Right ventricle myocardium inferior (tissue), 1 donor: ENCODE results near the gene TFG. TPM values are rescaled to one million over a fixed set of nuclear protein-coding genes. Genes with fewer than 3 reads are reported as not detected.
A peak's percentile ranks its signal among the peaks of the same experiment; 100 is the strongest.

ENCODE experiments used
- ATAC-seq: fragments of 200-7000 bp; cut with Tn5 transposase; one replicate; pipeline ENCODE4 v1.9.1; 2020; ENCODE audit warnings: mild to moderate bottlenecking, moderate library complexity
- DNase-seq: peaks from one replicate; pipeline ENCODE4 v3.0.0; 2021; ENCODE audit errors: missing footprints
- intact Hi-C: fragments of 100-400 bp; cut with DNase I; formaldehyde crosslinking; loops from one replicate; pipeline ENCODE4 v1.11.0; 2022
- total RNA-seq: library from RNA; stranded (reverse); fragmentation: NEBNext Ultra II Directional; extraction: Animal tissue kit (Norgen Biotek cat#: 25700); gene quantifications from one replicate; pipeline ENCODE4 v1.2.1, GENCODE V29; 2021
- donor health status: DM: no; HTN: yes; CAD: no; lungs with severe emphysema.

The TFG gene
- total RNA-seq, 1 donor from 2014 or later = 104 TPM

DNA sequence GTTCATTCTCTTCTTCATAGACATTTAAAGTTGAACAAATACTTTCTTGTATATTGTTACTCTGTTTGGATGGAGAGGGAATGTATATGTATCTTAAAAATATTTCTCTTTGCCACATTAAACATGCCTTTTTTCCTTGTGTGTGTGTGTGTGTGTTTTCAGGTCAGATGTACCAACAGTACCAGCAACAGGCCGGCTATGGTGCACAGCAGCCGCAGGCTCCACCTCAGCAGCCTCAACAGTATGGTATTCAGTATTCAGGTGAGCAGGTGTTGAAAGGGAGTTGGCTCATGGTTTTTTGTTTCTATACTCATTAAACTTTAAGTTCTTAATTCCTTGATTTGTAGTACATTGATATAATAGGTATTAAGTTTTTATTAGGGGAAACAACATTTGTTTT lies 35.4 kb downstream of the TFG start:
- intact Hi-C loops = no loop called here
- DNase-seq (no peak), ATAC-seq (no peak)

DNA sequence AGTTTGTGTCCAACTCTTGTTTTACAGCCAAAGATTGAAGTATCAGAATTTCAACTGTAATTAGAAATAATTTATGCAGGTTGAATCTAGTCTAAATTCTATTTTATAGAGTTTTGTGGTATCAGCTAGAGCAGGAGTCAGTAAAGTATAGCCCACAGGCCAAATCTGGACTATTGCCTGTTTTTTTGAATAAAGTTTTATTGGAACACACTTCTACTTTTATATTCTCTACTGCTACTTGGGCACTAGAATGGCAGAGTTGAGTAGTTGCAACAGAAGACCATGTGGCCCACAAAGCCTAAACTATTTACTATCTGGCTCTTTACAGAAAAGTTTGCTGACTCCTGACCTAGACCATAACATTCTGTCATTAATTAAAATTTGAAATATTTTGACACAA lies 36.3 kb downstream of the TFG start:
- intact Hi-C loops = no loop called here
- no peak for ATAC-seq
- no peak for DNase-seq

DNA sequence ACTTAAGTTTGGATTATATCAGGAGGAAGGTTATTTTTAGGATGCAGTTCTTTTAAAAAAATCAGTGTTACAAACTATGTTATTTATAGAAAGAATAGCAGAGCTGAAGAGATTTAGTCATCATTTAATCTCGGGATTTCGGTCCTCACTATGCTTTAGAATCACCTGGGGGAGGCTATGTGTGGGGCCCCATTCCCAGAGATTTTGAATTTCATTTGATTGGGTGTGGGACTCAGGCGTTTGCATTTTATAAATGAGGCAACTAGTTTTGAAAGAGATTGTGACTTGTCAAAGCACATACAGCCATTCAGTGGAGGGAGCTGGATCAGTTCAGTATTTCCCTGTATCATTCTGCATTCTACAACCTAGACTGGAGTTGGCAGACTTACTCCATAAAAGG lies 36.8 kb downstream of the TFG start:
- ATAC-seq (no peak), DNase-seq (no peak)
- intact Hi-C loops = no loop called here

DNA sequence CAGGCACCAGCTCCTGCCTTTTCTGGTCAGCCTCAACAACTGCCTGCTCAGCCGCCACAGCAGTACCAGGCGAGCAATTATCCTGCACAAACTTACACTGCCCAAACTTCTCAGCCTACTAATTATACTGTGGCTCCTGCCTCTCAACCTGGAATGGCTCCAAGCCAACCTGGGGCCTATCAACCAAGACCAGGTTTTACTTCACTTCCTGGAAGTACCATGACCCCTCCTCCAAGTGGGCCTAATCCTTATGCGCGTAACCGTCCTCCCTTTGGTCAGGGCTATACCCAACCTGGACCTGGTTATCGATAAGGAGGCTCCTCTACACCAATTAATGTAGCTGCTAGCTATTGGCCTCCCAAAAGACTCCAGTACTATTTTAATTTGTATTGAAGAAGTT lies 38.9 kb downstream of the TFG start:
- ATAC-seq = no peak
- intact Hi-C loops = no loop called here

DNA sequence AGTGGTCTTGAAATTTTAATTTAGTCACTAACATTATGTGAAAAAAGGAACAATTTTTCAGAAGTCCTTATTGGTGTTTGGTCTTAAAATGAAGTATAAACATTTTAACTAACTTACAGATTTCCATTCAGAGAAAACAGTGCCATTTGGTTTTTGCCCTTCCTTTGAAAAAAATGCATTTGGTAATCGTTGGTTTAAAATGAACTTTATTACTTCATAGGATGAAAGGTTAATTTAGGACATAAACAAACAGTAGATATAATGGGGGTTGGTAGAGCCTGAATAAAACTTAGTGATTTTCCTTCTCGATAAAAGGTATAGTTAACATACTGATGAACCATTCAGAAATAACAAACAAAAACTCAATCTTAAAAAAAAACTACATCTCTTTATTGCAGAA lies 39.7 kb downstream of the TFG start:
- no peak for DNase-seq
- ATAC-seq = no peak
- intact Hi-C loops = no loop called here

More for the DNA sequence above, 38.9 kb downstream of the TFG start:
- DNase-seq = no peak

DNA sequence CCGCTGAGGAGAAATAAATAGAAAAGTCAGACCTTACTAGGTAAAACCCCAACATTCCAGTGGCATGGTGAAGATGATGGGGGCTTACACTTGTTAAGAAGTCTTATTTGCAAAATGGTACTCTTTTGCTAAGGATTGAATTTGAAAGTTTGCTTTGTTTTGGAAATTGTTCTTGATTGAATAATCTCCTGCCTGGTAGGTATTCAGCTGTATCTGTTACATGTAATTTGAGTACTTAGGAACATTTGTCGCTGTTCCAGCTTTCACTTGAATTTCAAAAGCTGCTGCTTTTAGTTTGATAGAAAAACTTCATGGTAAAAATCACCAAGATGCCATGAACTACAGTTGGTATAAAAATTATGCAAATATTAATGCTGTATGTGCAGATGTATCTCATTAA lies 44.6 kb downstream of the TFG start:
- ATAC-seq (no peak), DNase-seq (no peak)
- intact Hi-C loops = loop anchor here (5.0 kb wide), 1 partner anchor 37 kb away; no protein-coding TSS in a partner anchor

DNA sequence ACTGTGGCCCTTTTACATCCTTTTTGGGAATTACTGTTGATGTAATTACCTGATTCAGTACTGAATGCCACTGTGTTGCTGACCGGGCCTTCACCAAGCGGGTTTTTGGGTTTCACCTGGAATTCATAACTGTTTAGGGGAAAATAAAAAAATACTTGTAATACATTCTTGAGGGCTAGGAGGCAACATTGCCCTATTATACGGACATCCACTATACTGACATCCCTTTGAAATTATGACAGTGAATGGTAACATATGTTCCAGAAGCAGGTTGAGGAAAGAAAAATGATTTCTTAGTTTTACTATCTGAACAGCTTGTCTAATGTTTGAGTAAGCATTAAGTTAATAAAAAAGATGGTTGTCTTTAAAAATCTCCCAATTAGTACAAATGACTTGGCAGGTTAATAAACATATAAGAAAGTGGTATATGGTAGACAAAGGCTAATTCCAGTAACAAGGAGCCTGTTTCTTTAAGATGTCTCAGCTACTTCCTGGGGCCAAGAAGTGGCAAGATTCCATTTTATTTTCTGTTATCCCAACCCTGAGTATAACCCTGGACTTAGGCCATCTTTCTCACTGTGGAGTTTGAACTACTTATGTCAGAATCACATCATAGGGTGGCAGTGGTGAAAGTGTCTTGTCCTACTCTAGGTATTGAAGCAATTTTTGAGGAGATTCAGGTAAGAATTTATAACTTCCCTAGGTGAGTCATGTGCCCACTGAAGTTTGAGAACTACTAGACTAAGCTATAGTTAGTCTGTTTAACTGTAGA lies 45.5 kb downstream of the TFG start:
- ATAC-seq = peak; percentile 47
- intact Hi-C loops = loop anchor here (5.0 kb wide), 1 partner anchor 37 kb away; no protein-coding TSS in a partner anchor
- no peak for DNase-seq

DNA sequence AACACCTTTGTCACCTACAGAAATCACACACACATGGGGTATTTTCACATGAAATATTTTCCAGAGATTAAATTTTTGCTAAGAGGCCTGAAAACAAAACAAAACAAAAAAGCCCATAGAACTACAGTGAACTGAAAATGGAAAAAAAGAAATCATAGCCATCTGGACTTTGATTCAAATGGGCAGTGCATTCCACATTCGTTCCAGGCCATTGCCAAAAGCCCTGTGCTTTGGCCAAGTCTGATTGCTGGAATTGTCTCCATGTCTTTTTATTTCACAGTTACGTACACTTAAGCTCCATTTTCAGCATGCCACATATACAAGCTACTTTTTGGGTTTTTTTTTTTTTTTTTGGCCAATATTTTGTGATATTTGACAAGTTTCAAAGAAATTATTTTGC lies 47.1 kb downstream of the TFG start:
- DNase-seq (no peak), ATAC-seq (peak; percentile 47)
- intact Hi-C loops = no loop called here

DNA sequence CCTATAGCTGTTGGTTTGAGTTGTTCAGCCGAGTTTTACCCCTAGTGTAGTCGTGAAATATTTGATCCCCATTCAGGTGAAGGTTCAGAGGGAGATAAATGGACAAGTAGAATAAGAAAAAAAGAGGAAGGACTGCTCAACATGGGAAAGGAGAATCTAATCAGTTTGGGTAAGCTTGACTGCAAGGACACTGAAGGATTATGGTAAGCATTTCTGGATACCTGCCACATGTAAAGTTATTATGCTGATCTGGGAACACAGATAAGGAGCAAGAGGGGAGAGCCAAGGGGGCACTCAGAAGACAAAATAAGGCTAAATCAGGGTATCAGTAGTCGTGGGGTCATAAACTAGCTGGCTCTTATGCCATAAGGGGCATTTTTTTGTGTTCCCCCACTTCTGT lies 49.9 kb downstream of the TFG start:
- ATAC-seq (no peak), DNase-seq (no peak)
- intact Hi-C loops = no loop called here

DNA sequence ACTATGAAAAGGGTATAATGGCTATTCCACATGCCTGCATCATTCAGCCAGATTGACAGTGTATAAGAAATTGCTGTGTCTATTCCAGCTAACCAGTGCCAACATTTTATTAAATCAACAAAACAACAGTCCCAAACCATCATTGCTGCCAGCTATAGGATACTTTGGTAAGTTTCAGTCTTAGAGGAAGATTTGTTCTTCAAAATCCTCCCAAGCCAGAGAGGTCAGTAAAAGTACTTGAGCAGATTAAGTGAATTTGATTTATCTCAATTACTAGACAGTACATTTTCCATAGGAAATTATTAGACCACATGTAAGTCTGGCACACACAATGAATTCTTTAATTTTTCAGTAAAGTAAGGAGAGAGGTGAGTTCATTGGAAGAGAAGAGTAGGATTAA lies 50.7 kb downstream of the TFG start:
- DNase-seq = no peak
- intact Hi-C loops = no loop called here
- no peak for ATAC-seq

DNA sequence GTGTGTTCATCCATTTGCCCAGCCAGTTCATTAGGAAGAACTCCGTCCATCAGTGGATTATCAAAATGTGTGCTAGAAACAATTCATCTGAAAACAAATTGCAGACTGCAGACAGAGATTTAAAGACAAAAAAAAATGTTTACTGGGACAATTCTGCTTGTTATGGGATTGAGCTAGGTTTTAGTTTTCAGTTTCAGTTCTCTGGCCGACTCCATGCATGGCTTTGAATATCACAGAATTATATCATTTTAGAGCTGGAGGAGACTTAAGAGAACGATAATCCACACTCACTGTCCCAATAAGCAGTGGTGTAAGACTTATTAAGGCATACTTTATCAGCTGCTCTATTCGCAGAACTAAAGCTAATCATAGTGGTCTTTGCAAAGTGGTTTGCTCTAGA lies 51.1 kb downstream of the TFG start:
- DNase-seq = no peak
- no peak for ATAC-seq

DNA sequence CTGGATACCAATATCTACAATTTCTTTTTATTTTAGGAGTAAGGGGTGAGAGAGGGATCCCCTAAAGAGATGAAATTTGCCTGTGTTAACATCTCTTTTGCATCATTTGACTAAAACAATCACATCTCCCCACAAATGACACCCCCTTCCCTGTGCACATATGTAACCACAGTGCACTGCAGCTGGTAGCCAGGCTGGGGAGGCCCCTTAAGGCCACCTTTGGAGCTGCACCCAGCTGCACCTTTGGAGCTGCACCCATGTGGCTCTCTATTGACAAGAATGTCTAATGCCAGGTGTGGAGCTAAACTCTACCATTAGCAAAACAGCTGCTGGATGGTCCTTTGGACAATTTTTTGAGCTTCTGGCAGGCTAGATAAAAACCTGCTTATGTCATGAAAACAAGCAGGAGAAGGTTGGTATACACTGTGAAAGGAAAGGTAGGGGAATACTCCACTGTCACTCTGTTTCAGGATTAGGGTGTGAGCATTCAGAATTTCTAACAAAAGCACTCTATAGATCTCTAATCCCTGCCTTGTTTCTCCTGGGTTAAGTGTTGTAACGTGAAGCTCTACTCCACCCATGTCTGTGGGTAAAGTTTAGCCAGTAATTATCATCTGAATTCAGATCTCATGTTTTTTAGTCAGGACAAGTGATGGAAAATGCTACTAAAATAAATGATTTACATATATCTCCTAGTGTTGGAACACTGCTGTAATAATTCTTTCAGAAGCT lies 52.1 kb downstream of the TFG start:
- DNase-seq (no peak), ATAC-seq (no peak)
- intact Hi-C loops = no loop called here

More for the DNA sequence above, 51.1 kb downstream of the TFG start:
- intact Hi-C loops = no loop called here

DNA sequence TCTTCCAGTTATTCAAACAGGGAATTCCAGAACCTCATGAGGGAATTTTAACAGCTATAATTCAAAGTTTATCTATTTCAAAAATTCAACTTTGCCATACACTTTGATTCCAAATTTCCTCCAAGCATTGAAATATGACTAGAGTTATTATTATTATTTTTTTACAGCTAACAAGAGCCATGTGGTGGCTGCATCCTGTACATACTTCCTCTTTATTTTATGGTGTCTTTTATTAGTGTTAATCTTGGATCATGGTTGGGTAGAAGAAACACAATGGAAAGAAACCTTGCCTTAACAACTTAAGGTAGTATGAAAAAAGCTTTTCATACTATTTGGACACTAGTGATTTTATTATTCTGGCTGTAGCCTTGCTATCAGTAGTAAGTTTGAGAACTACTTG lies 52.7 kb downstream of the TFG start:
- no peak for ATAC-seq
- intact Hi-C loops = no loop called here
- no peak for DNase-seq

DNA sequence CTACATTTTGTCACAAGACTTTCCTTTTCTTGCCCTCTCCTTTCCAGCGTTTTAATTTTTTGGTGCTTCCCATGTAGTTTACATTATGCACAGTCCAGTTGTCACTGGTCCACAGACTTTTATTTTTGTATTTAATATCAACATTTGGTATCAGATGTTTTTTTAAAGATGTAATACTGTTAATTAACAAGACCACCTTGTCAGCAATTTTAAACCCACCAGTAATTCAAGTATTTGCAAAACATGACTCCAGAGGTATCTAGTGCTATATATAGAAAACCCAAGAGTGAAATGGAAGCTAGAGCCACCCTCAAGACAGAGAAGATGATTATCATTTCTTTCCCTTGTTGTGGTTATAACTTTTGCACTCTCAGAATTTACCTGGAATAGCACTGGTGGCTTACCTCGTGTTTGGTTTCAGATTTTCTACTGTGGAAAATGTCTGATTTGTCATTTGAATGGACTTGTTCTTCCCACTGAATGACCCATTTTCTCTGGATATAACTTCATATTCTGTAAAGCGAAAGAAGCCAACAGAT lies 56.2 kb downstream of the TFG start:
- no peak for ATAC-seq
- DNase-seq = no peak
- intact Hi-C loops = no loop called here

DNA sequence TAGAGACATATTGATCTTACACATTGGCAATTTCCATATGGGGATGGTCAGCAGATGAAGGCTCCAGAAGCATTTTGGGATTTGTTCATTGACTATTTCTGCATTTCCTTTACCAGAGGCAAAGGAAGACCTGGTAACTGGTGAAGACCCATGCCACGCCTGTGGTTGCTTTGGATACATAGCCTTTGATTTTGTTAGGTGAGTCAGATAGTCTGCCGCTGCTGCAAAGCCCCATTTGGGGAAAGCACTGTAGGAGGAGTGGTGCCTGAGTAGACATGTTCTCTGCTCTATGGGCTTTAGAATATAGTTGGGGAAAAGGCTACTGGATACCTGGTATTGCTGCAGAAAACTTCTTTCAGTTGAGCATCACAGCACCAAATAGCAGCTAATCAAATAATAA lies 56.8 kb downstream of the TFG start:
- intact Hi-C loops = no loop called here
- DNase-seq (no peak), ATAC-seq (no peak)

DNA sequence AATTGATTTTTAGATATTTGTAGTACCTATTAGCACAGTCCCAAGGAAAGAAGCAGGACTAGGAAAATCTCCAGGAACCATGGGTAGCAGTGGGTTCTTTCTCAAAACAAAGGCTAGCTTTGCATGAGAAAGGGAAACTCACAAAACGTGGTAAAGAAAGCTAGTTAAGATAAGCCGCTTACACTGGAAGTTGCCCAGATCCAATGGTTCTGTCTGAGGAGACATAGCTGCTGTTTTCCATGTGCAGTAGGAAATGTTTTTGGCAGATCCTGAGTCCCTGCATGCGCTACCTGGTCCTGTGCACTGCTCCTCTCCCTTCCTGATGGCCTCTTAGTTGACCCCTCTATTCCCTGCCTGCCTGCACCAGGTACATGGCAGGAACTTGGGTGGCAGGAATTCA lies 60.4 kb downstream of the TFG start:
- intact Hi-C loops = no loop called here
- no peak for DNase-seq
- ATAC-seq = no peak

DNA sequence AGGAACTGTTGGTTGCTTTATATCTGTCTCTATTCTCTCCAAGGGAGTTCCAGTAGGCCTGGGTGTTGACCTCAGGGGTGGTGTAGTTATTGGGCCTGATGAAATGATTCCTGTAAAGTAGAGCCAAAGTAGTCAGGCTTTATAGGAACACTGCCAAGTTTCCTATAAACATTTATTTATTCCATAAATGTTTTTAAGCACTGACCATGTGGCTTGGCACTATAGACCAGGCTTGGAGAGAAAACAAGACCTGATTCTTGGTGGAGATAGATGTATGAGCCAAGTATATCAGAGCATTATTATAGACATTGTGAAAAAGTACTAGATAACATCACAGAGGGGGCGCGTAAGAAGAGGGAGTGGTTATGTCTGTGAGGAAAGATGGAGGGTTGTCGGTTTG lies 65.9 kb downstream of the TFG start:
- intact Hi-C loops = no loop called here
- DNase-seq = no peak
- ATAC-seq = no peak

DNA sequence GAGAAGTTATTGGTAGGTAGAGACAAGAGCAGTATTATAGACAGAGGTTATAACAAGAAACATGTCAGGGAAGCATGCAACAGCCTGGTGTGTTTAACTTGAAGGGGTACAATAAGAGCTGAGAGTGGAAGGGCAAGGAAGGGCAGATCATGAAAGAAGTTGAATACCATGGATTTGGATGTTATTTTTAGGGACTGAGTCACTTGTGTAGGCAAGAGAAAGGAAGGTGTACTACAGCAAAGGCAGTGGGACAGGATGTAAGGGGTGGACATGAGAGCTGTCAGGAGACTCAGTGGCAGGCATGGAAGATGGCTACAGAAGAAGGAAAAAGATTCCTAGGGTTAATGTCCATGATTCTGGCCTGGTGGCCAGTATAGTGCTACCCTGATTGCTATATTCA lies 66.4 kb downstream of the TFG start:
- intact Hi-C loops = no loop called here

DNA sequence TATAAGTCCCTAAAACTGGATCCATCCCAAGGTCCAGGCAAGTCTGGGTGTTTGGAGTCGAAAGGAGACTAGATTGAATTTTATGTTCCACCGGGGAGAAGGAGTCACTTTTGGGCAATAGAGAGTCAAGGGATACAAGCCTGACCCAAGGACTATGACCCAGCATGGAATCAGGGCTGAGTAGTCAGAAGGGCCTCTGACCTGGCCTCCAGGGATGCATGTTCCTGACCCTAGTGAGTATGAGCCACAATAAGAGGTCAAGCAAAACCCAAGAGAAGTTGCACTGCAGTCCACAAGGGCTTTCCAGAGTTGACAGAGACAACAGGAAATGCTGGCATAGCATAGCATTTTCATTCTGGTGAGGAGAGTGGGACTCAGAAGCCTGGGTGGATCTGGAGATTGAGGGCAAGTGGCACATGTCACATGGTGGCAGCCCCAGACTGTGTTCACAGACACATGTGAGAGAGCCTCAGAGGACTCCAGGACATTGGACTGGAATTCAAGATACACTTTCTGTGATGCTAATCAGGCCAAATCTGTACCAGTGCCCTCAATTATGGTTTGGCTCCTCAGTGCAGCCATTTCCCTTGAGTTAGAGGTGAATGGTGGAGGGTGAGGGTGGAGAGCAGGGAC lies 66.9 kb downstream of the TFG start:
- DNase-seq (no peak), ATAC-seq (no peak)
- intact Hi-C loops = no loop called here

More for the DNA sequence above, 66.4 kb downstream of the TFG start:
- DNase-seq (no peak), ATAC-seq (no peak)

DNA sequence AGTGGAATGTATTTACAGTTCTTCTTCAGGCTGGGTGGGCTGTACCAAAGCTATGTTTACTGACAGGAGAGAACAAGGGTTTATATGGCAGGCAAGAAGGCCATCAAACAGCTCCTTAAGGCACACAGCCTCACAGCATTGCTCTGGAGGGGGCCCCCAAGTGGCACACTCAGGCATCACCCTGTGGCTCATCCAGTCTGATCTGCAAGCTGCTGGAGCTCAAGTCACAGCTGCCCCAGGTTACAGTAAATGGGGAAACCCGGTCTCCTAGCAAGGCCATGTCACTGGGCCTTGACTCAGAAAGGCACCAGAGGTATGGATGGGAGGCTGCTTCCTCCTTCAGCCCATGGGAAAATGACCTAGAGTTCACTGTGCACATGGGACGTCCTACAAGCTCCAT lies 67.5 kb downstream of the TFG start:
- ATAC-seq = no peak
- no peak for DNase-seq
- intact Hi-C loops = no loop called here
